Epithelial cell of prostate (primary cell): ENCODE measurements around the gene POLN.
"Not testable (repeated sequence)": the region's sequence is repeated elsewhere in the genome, so short reads cannot be mapped to it uniquely, and the experiment has no call there.

Source experiments
- DNase-seq: peaks from one replicate; pipeline ENCODE4 v3.0.0-alpha.2; 2011; ENCODE audit warnings: low read depth, low spot score
- H3K27ac ChIP-seq: fragments of 450-650 bp; 2 replicates; pipeline ENCODE4 v1.5.1; 2017; ENCODE audit warnings: mild to moderate bottlenecking

The POLN gene

DNA sequence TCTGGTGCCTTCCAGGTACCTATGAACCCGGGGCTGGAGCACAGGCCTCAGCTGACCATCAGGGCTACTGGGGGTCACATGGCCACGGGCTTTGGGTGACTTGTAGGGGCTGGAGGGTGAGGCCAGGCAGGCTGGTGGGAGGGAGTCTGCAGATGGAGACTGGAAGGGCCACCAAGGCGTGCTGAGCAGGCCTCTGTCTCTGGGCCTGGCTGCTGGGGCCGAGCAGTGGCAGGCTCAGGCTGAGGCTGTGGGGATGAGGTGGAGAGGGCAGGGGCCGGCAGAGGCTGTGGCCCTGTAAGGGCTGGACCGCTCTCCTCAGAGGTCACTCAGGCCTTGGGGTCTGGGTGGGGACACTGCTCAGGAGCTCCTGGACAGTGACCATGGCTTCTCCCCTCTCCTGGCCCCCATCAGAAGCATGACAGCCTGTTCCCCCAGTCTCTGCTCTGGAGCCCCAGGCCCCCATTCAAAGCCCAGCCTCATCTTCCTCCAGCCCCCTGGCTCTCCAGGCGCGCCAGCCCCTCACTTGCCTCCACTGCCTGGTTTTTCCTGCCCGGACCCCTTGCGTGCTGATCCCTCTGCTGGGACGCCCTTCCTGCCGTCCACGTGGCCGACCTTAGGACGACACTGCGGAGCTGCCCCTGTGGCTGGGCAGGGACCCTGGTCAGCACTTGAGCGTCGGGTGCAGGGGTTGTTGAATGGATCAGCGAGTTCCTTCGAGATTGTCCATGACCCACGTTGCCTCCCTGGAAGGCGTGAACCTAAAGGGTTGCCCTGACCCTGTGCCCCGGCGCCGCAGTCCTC, 193.9 kb downstream of the POLN start:
- H3K27ac ChIP-seq: no peak overlapping the region
- DNase-seq: no peak

DNA sequence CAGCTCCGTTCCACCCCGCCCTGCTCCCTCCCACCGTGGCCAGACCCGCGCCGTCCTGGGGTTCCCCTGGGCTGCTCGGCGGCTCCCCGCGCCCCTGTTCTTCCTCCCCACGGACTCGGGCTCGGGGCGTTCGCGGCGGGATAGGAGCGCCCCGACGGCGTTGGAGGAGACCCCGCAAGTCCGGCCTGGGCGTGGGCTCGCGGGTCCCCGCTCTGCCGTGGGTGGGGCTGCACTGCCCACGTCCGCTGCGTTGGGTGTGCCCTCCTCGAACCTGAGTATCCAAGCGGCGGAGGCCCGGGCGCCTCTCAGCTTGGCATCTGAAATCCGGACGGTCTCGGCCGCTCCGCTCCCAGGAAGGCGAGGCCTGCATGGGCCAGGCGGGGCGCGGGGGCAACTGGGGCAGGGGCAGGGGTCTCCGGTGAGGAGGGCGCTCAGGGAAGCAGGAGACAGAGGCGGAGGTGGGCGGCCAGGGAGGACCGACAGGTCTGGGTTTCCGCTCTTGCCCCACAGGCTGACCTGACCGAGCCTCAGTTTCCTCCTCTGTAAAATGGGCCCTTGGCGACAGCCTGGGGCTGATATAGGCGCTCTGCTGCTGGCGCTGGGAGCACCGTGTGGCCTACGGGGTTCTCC, 194.8 kb downstream of the POLN start:
- no peak for DNase-seq

DNA sequence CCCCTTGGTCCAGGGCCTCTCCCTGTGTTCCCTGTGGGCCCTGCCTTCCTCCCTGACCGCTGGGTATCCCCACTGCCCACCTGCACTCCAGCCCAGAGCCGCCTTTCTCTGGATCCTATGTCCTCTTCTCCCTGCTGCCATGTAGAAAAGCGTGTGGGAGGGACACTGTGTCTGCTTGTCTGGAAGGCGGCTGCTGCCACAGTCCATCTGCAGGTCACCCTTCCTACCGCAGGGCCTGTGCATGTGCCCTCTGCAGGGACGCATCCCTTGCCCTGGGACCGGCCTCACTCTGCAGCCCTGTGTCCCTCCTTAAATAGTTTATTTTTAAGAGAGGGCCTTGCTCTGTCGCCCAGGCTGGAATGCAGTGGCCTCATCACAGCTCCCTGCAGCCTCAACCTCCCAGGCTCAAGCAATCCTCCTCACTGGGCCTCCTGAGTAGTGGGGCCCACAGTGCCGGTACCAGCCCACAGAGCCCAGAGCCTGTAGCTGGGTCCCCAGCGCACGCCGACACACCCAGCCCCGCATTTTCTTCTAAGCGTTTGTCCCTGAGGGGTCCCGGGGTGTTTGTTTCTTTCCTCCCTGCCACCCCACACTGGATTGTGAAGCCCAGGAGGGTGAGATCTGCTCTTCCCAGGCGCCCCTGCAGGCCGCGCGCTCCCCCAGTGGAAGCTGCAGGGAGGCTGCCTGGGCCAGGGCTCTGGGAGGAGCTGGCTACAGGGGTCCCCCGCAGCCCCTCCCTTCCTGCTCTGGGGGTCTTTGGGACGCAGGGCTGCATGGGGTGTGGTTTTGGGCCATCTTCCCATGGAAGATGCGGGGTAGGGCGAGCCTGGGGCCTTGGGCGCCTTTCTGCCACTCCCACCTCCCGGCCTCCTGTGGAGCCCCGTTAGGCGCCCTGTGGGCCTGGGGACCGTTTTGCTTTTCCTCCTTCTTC, 195.6 kb downstream of the POLN start:
- DNase-seq: no peak
- no peak overlapping the region for H3K27ac ChIP-seq

More for the DNA sequence above, 194.8 kb downstream of the POLN start:
- H3K27ac ChIP-seq: no peak overlapping the region

DNA sequence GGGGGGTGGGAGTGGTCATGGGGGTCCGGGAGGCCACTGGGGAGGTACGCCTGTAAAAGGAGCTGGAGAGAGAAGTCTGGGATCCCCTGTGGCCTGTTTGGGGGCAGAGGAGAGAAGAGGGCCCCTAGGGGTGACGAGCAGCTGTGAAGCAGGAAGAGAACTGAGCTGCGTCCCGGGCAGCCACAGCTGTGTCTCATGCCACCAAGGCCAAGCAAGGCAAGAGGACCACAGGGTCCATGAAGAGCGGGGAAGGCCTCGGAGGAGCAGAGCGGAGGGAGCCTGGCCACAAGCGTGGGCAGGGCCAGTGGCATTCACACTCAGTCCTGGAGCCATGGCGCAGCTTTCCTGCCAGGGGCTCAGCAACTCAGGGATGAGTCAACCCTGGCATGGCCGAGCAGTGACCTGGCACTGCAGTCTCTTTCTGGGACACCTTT, 196.4 kb downstream of the POLN start:
- no peak for DNase-seq
- H3K27ac ChIP-seq: no peak overlapping the region

DNA sequence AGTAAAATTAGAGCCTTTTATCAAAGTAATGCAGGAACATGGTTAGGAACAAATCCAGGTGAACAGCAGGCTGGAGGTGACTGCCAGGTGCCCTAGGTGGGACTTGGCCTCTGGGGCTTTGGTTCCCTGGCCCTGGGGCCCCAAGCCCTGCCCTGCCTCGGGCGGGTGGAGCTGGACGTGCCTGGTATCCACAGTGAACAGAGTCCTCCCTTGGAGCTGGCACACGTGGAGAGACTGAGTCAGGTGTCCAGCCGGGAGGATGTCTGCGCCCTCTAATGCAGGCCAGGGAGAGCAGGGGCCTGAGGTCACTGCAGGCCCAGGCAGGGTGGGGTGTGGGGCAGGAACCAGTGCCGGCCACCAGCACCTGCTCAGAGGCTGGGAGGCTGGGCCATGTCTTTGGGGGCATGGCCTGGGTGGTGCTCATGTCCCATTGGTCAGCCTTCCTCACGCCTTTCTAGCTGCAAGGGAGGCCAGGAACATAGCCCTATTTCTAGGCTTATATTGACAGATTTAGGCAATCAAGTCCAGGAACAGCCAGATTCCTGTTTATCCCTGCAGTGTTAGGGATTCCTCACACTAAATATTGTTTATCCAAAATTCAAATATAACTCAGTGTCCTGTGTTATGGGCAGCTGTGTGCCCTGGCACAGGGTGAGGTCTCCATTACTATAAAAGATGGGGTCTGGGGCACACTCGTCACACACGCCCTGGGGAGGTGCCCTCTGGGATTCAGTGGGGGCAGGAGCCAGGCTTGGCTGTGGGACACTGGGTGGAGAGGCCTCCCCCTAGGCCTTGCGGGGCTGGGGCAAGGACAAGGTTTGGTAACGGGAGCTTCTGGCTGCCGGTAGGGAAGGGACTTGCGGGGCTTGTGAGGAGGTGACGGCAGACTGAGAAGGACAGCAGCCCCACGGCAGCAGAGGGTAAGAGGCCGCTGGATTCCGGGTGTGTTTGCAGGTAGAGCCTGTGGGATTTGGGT, 197.1 kb downstream of the POLN start:
- no peak overlapping the region for H3K27ac ChIP-seq
- no peak for DNase-seq

GRCh38 chr4:2044119-2044485, 197.8 kb downstream of the POLN start:
- no peak for DNase-seq

GRCh38 chr4:2043396-2044118, 198.4 kb downstream of the POLN start:
- no peak overlapping the region for H3K27ac ChIP-seq
- DNase-seq: no peak

More at GRCh38 chr4:2044119-2044485, 197.8 kb downstream of the POLN start:
- no peak overlapping the region for H3K27ac ChIP-seq

- no peak for DNase-seq
Measured at GRCh38 chr4:2042947-2043395, 198.9 kb downstream of the POLN start.

GRCh38 chr4:2042204-2042946, 199.5 kb downstream of the POLN start:
- no peak for DNase-seq

More at GRCh38 chr4:2042947-2043395, 198.9 kb downstream of the POLN start:
- H3K27ac ChIP-seq: no peak overlapping the region

DNA sequence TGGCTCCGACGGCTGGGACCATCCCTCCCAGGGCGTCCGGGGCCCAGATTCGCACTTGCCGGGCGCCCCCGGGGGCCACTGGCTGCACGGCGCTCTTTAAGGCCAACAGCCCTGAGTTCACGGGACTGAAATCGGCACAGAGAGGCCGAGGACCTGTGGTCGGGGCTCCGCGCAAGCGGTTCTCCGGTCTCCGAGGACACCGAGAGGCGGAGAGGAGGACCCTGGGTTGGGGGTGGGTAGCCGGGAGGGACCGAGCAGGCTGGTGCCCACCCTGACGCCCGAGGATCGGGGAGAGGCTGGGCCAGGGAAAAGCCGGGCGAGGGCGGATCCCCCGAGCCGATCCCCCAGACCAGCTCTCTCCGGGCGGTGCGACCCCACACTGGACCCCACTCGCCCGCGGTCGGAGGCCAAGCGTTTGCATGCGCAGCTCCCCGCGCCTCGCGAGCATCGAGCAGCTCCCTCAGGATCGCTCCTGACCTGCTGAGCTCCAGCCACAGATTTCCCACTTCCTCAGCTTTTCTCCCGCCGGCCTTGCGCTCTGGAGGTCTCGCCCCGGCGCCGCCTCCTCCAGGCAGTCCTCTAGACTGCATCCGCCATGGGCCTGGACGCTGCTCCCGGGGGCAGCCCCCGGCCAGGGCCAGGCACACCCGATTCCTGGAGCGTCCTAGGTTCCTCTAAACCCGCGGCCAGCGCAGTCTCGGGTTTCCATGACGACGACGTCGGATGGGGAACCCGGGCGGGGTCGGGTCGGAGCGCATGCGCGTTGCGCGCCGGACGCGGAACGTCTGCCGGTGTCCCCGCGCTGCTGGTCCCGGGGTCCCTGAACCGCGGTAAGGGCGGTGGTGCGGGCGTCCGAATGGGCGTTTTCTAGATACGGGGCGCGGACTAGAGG, 200.4 kb downstream of the POLN start:
- no peak overlapping the region for H3K27ac ChIP-seq
- DNase-seq: no peak

More at GRCh38 chr4:2042204-2042946, 199.5 kb downstream of the POLN start:
- H3K27ac ChIP-seq: no peak overlapping the region

- DNase-seq: no peak
- no peak overlapping the region for H3K27ac ChIP-seq
Measured at GRCh38 chr4:2040391-2041238, 201.3 kb downstream of the POLN start.

GRCh38 chr4:2036866-2037265, 205.1 kb downstream of the POLN start:
- DNase-seq: no peak

DNA sequence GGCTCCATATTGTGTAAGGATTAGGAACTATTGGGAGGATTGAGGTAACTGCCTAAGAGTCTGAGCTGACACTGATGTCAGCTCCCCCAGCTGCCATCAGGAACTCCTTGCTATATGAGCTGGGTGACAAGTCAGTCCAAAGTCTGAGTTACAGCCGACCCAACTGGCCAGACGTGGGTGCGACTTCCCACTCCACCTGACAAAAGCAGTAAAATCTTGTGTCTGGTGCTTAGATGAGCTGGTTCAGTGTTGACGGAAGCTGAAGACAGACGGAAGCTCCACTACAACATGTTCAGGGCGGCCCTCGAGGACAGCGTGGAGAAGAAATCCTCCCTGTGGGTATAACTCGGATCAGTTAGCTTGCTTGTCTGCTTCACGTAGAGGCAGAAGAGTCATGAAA, 205.6 kb downstream of the POLN start:
- no peak for DNase-seq
- no peak overlapping the region for H3K27ac ChIP-seq

More at GRCh38 chr4:2036866-2037265, 205.1 kb downstream of the POLN start:
- no peak overlapping the region for H3K27ac ChIP-seq

DNA sequence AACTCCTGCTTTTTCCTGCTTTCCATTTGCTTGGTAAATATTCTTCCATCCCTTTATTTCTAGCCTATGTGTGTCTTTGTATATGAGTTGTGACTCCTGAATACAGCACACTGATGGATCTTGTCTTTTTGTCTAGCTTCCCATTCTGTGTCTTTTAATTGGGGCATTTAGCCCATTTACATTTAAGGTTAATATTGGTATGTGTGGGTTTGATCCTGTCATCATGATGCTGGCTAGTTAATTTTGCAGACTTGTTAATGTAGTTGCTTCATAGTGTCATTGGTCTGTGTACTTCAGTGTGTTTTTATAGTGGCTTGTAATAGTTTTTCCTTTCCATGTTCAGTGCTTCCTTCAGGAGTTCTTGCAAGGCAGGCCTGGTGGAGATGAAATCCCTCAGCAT, 210.8 kb downstream of the POLN start:
- not testable (repeated sequence) for DNase-seq

DNA sequence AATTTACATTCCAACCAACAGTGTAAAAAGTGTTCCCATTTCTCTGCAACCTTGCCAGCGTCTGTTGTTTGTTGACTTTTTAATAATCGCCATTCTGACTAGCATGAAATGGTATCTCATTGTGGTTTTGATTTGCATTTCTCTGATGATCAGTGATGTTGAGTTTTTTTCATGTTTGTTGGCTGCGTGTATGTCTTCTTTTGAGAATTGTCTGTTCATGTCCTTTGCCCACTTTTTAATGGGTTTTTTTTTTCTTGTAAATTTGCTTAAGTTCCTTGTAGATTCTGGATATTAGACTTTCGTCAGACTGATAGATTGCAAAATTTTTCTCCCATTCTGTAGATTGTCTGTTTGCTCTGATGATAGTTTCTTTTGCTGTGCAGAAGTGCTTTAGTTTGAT, 214.8 kb downstream of the POLN start:
- DNase-seq: not testable (repeated sequence)

More for the DNA sequence above, 210.8 kb downstream of the POLN start:
- H3K27ac ChIP-seq: not testable (repeated sequence)

DNA sequence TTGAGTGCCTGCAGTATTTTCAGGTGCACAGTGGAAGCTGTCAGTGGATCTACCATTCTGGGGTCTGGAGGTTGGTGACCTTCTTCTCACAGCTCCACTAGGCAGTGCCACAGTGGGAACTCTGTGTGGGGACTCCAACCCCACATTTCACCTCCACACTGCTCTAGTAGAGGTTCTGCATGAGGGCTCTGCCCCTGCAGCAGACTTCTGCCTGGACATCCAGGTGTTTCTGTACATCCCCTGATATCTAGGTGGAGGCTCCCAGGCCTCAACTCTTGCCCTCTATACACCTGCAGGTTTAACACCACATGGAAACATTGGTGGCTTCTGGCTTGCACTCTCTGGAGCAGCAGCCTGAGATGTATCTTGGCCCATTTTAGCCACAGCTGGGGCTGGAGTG, 216.1 kb downstream of the POLN start:
- H3K27ac ChIP-seq: no peak overlapping the region
- no peak for DNase-seq

More for the DNA sequence above, 214.8 kb downstream of the POLN start:
- H3K27ac ChIP-seq: not testable (repeated sequence)
